RWPE2 (cell line): ENCODE data around the gene NCS1.

Experiments used
- ATAC-seq: fragments of 200-7000 bp; cut with Tn5 transposase; 3 replicates; pipeline ENCODE4 v1.9.1; 2021; ENCODE audit warnings: low read depth
- DNase-seq: peaks from one replicate; pipeline ENCODE4 v3.0.0-alpha.2; 2020; ENCODE audit warnings: low spot score
- H3K27ac ChIP-seq: fragments of 450-650 bp; 2 replicates; pipeline ENCODE4 v1.5.1; 2017; ENCODE audit warnings: mild to moderate bottlenecking; ENCODE audit not compliant: poor library complexity, severe bottlenecking
- H3K27me3 ChIP-seq: fragments of 250-450 bp; sonication (Bioruptor Pico); 2 replicates; pipeline ENCODE4 v1.5.1; 2021; ENCODE audit warnings: mild to moderate bottlenecking, moderate library complexity; ENCODE audit not compliant: insufficient read depth, poor library complexity, severe bottlenecking
- H3K36me3 ChIP-seq: fragments of 250-450 bp; sonication (Bioruptor Pico); 2 replicates; pipeline ENCODE4 v1.5.1; 2020; ENCODE audit warnings: low read depth, mild to moderate bottlenecking, moderate library complexity
- H3K4me1 ChIP-seq: fragments of 250-450 bp; sonication (Bioruptor Pico); 2 replicates; pipeline ENCODE4 v1.5.1; 2021; ENCODE audit warnings: mild to moderate bottlenecking, moderate library complexity; ENCODE audit not compliant: insufficient read depth, poor library complexity, severe bottlenecking
- H3K4me3 ChIP-seq: fragments of 250-450 bp; sonication (Bioruptor Pico); 2 replicates; pipeline ENCODE4 v1.5.1; 2021; ENCODE audit warnings: mild to moderate bottlenecking, moderate library complexity; ENCODE audit not compliant: severe bottlenecking
- H3K9me3 ChIP-seq: fragments of 250-450 bp; sonication (Bioruptor Pico); 2 replicates; pipeline ENCODE4 v1.5.1; 2021; ENCODE audit warnings: mild to moderate bottlenecking, moderate library complexity; ENCODE audit not compliant: severe bottlenecking
- CTCF ChIP-seq: fragments of 450-650 bp; IDR thresholded peaks from one replicate; pipeline ENCODE4 v1.5.1; 2017; ENCODE audit warnings: mild to moderate bottlenecking, moderate library complexity; ENCODE audit not compliant: poor library complexity, severe bottlenecking

NCS1 gene

GRCh38 chr9:130142056-130142455 lies 30.1 kb upstream of the NCS1 start:
- Histone ChIP-seq H3K4me3 (no peak overlapping the region), H3K27ac (no peak overlapping the region), H3K27me3 (no peaks in the 10 kb centered on the region), H3K36me3 (no peaks in the 10 kb centered on the region), H3K9me3 (no peaks in the 10 kb centered on the region), H3K4me1 (peaks cover 18% of the 10 kb centered on the region)
- no peak for TF ChIP-seq CTCF
- no peak for DNase-seq
- ATAC-seq: no peak

GRCh38 chr9:130142641-130143040 lies 29.6 kb upstream of the NCS1 start:
- DNase-seq: no peak
- ATAC-seq: no peak
- Histone ChIP-seq H3K9me3 (no peaks in the 10 kb centered on the region), H3K36me3 (no peaks in the 10 kb centered on the region), H3K27me3 (no peaks in the 10 kb centered on the region), H3K4me1 (peaks cover 17% of the 10 kb centered on the region), H3K4me3 (no peak overlapping the region), H3K27ac (no peak overlapping the region)
- TF ChIP-seq CTCF: no peak

- H3K4me3 ChIP-seq: no peak overlapping the region
- TF ChIP-seq CTCF: no peak
- ATAC-seq (no peak; the same call in 2 of the 3 replicates), DNase-seq (no peak)
- H3K9me3 ChIP-seq: no peaks in the 10 kb centered on the region
- no peaks in the 10 kb centered on the region for H3K27me3 ChIP-seq
- no peak overlapping the region for H3K27ac ChIP-seq
- H3K36me3 ChIP-seq: no peaks in the 10 kb centered on the region
- H3K4me1 ChIP-seq: peaks cover 13% of the 10 kb centered on the region
Observed at GRCh38 chr9:130143279-130143893, 28.8 kb upstream of the NCS1 start.

- H3K36me3 ChIP-seq: no peaks in the 10 kb centered on the region
- ATAC-seq (no peak), DNase-seq (no peak)
- TF ChIP-seq CTCF: no peak
- H3K4me3 ChIP-seq: no peak overlapping the region
- peaks cover 7% of the 10 kb centered on the region for H3K4me1 ChIP-seq
- no peaks in the 10 kb centered on the region for H3K9me3 ChIP-seq
- H3K27me3 ChIP-seq: no peaks in the 10 kb centered on the region
- no peak overlapping the region for H3K27ac ChIP-seq
Observed at GRCh38 chr9:130143958-130144366, 28.2 kb upstream of the NCS1 start.

- Histone ChIP-seq H3K4me3 (no peak overlapping the region), H3K27me3 (no peaks in the 10 kb centered on the region), H3K4me1 (no peaks in the 10 kb centered on the region), H3K36me3 (no peaks in the 10 kb centered on the region), H3K27ac (no peak overlapping the region), H3K9me3 (no peaks in the 10 kb centered on the region)
- ATAC-seq (no peak), DNase-seq (no peak)
- TF ChIP-seq CTCF: no peak
Observed at GRCh38 chr9:130144703-130145102, 27.5 kb upstream of the NCS1 start.
